ENCODE data around the gene PTPRN2.

Gene PTPRN2

DNA sequence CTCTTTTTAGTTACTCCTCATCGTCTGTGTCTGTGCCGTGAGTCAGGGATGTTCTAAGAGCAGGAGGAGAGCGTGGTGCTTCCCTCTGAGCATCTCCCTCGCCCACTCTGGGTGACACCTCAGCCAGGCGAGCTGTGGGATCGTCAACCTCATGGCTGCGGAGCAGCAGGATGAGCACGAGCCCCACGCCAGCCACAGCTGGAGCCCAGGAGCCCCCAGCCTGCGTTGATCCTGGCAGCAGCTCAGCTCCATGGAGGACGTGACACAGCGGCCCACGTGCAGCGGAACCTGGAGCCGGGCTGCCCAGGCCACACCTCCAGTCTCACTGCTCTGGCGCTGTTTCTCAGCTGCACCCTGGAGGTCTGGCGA, 512.0 kb downstream of the PTPRN2 start:
- POLR2A ChIA-PET = no interaction called here
- no peak for DNase-seq (ENCODE audit: extremely low spot score)
- TF ChIP-seq ARNT (IDR thresholded peaks at IDR 0.05) (no peak), FOXA1 (IDR thresholded peaks at IDR 0.05) (no peak), CTBP1 (IDR thresholded peaks at IDR 0.05; ENCODE audit: borderline replicate concordance) (no peak)
- CTCF ChIA-PET = no interaction called here

DNA sequence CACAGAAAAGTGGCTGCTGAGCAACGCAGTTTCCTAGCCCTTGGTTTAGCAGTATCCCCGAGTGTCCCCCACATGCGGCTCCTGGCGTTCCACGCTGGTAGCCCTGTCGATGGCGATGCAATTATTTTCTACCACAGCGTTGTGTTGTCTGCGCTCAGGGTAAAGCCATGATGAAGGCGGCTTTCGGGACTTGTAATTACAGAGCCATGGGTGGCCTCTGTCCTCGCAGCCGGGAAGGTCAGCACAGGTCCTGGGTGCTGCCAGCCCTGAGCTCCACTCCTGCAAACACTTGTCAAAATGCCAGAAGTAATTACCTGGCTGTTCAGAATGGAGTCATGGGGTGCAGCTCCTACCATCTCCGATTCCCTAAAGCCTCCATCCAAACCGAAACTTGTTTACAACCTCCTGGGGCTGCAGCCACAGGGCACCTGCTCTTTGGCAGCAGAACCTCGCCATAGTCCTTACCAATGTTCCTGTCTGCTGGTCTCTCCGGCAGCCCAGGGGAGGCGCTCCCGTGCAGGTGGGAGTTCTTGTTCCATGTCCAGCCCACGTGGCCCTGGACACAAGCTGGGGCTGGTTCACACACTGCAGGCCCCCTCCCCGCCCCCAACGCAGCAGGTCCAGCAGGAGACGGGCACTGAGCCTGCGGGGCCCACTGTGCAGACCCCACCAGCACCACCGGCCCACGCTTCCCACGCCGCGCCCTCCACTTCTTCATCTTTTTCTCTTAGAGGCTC, 512.6 kb downstream of the PTPRN2 start:
- TF ChIP-seq FOXK2 (IDR thresholded peaks at IDR 0.05) (no peak), ARNT (IDR thresholded peaks at IDR 0.05) (no peak), CTBP1 (IDR thresholded peaks at IDR 0.05; ENCODE audit: borderline replicate concordance) (no peak), LEF1 (IDR thresholded peaks at IDR 0.05; ENCODE audit: borderline replicate concordance) (no peak), BHLHE40 (IDR thresholded peaks at IDR 0.05; ENCODE audit: borderline replicate concordance) (no peak), SUZ12 (IDR thresholded peaks at IDR 0.05) (no peak), NFRKB (IDR thresholded peaks at IDR 0.05) (no peak), SP1 (IDR thresholded peaks at IDR 0.05) (no peak), ZNF384 (IDR thresholded peaks at IDR 0.05) (no peak), FOXM1 (IDR thresholded peaks at IDR 0.05; ENCODE audit: borderline replicate concordance) (no peak), L3MBTL2 (conservative IDR thresholded peaks at IDR 0.05) (no peak), FOXA1 (IDR thresholded peaks at IDR 0.05) (no peak), TARDBP (IDR thresholded peaks at IDR 0.05) (no peak)
- TF ChIP-seq, protein P1, sequence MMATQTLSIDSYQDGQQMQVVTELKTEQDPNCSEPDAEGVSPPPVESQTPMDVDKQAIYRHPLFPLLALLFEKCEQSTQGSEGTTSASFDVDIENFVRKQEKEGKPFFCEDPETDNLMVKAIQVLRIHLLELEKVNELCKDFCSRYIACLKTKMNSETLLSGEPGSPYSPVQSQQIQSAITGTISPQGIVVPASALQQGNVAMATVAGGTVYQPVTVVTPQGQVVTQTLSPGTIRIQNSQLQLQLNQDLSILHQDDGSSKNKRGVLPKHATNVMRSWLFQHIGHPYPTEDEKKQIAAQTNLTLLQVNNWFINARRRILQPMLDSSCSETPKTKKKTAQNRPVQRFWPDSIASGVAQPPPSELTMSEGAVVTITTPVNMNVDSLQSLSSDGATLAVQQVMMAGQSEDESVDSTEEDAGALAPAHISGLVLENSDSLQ (IDR thresholded peaks at IDR 0.05) = no peak
- ChIA-PET POLR2A (no interaction called here), CTCF (no interaction called here)
- no peak for DNase-seq (ENCODE audit: extremely low spot score)

DNA sequence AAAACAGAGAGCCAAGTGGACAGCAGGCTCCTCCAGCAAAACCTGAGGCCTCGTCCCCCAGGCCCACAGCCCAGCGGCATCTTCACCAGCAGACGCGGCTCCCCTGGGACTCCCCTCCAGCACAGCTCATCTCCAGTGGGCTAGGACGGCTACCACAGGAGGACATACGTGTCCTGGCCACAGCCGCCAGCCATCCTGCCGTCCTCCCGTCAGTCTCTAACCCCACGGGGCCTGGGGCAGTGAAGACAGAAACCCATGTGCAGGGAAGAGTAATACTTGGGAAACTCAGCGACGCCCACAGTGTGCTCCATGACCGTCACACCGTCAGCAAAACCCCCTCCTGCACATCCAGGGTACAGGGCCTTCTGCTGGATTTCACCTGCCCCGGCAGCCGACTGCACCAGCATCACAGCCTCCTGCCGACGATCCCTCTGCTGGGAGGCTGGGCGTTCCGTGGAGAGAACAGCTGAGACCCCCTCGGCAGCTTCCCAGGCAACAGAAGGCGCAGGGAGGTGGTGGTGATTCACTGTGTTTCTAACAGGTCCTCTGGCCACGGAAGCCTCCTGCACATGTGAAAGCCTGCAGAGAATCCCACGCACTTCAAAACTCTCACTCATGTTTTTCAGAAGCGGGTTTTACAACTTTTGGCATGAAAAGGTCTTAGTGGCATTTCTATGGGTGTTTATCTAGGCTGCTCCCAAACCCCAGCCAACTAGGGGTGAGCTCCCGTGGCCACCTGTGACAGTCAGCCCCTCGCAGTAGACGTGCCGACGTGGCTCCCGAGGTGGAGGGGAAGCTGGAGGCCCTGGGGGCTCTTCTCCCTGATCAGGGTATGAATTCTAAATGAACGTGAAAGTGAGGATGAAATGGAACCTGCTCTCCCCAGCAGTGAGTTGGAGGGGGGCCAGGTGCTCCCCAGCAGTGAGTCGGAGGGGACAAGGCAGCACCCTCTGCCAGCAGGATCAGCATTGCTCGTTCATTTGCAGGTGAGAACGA, 513.5 kb downstream of the PTPRN2 start:
- ChIA-PET CTCF (no interaction called here), POLR2A (no interaction called here)
- no peak for DNase-seq (ENCODE audit: extremely low spot score)
- TF ChIP-seq ARNT (IDR thresholded peaks at IDR 0.05) (no peak), SP1 (IDR thresholded peaks at IDR 0.05) (no peak), TARDBP (IDR thresholded peaks at IDR 0.05) (no peak), CTBP1 (IDR thresholded peaks at IDR 0.05; ENCODE audit: borderline replicate concordance) (no peak), L3MBTL2 (conservative IDR thresholded peaks at IDR 0.05) (no peak)

DNA sequence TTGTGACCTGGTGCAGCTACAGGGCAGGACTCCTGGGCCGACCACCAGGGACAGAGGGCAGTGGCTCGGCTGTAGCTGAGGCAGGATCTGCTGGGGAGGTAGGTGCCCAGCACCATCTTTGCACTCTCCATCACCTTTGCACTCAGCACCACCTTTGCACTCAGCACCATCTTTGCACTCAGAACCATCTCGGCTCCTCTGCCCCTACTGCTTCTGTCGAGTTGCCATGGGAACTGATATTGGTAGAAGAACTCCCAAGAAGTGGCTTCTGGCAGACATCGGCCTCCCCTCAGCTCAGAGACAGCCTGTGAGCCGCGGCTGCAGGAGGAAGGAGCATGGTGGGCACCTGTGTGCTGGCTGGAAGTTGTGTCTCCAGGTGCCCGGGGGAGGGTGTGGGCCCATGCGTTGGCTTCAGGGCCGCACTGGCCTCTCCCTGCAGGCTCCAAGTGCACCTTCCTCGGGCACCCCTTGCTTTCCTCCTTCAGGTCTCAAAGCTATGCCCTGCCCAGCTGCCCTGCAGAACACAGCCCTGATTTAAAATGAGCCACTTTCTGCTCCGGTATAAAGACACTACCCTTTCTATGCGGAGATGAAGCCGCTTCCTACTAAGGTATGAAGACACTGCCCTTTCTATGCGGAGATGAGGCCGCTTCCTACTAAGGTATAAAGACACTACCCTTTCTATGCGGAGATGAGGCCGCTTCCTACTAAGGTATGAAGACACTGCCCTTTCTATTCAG, 514.5 kb downstream of the PTPRN2 start:
- POLR2A ChIA-PET = no interaction called here
- no peak for DNase-seq (ENCODE audit: extremely low spot score)
- CTCF ChIA-PET = no interaction called here
- TF ChIP-seq HDGF (IDR thresholded peaks at IDR 0.05; ENCODE audit: borderline replicate concordance) (no peak), SP1 (IDR thresholded peaks at IDR 0.05) (no peak), FOXM1 (IDR thresholded peaks at IDR 0.05; ENCODE audit: borderline replicate concordance) (no peak), FOXK2 (IDR thresholded peaks at IDR 0.05) (no peak), BHLHE40 (IDR thresholded peaks at IDR 0.05; ENCODE audit: borderline replicate concordance) (no peak), SUZ12 (IDR thresholded peaks at IDR 0.05) (no peak), LEF1 (IDR thresholded peaks at IDR 0.05; ENCODE audit: borderline replicate concordance) (no peak), ARNT (IDR thresholded peaks at IDR 0.05) (no peak), TARDBP (IDR thresholded peaks at IDR 0.05) (no peak), FOXA1 (IDR thresholded peaks at IDR 0.05) (no peak)
- TF ChIP-seq, protein P1 (IDR thresholded peaks at IDR 0.05) = no peak

DNA sequence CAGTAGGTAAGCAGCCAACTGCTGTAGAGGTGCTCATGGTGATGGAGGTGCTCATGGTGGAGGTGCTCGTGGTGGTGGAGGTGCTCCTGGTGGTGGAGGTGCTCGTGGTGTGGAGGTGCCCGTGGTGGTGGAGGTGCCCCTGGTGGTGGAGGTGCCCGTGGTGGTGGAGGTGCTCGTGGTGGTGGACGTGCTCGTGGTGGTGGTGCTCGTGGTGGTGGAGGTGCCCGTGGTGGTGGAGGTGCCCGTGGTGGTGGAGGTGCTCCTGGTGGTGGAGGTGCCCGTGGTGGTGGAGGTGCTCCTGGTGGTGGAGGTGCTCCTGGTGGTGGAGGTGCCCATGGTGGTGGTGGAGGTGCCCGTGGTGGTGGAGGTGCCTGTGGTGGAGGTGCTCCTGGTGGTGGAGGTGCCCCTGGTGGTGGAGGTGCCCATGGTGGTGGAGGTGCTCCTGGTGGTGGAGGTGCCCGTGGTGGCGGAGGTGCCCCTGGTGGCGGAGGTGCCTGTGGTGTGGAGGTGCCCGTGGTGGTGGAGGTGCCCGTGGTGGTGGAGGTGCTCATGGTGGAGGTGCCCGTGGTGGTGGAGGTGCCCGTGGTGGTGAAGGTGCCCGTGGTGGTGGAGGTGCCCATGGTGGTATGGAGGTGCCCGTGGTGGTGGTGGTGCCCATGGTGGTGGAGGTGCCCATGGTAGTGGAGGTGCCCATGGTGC, 517.3 kb downstream of the PTPRN2 start:
- TF ChIP-seq FOXK2 (IDR thresholded peaks at IDR 0.05) (no peak), NFRKB (IDR thresholded peaks at IDR 0.05) (no peak), ELF4 (IDR thresholded peaks at IDR 0.05) (no peak), HDGF (IDR thresholded peaks at IDR 0.05; ENCODE audit: borderline replicate concordance) (no peak), ZNF384 (IDR thresholded peaks at IDR 0.05) (no peak), BHLHE40 (IDR thresholded peaks at IDR 0.05; ENCODE audit: borderline replicate concordance) (no peak), CTBP1 (IDR thresholded peaks at IDR 0.05; ENCODE audit: borderline replicate concordance) (no peak), SP1 (IDR thresholded peaks at IDR 0.05) (no peak), FOXM1 (IDR thresholded peaks at IDR 0.05; ENCODE audit: borderline replicate concordance) (no peak), TARDBP (IDR thresholded peaks at IDR 0.05) (no peak), L3MBTL2 (conservative IDR thresholded peaks at IDR 0.05) (no peak), SUZ12 (IDR thresholded peaks at IDR 0.05) (no peak), LEF1 (IDR thresholded peaks at IDR 0.05; ENCODE audit: borderline replicate concordance) (no peak), FOXA1 (IDR thresholded peaks at IDR 0.05) (no peak), ARNT (IDR thresholded peaks at IDR 0.05) (no peak)
- TF ChIP-seq, protein P1 (IDR thresholded peaks at IDR 0.05) = no peak
- no peak for DNase-seq (ENCODE audit: extremely low spot score)
- POLR2A ChIA-PET = no interaction called here
- CTCF ChIA-PET = no interaction called here
